ENCODE measurements around the gene PSMA5.
"Not testable (repeated sequence)": the region's sequence is repeated elsewhere in the genome, so short reads cannot be mapped to it uniquely, and the experiment has no call there.

PSMA5 gene

DNA sequence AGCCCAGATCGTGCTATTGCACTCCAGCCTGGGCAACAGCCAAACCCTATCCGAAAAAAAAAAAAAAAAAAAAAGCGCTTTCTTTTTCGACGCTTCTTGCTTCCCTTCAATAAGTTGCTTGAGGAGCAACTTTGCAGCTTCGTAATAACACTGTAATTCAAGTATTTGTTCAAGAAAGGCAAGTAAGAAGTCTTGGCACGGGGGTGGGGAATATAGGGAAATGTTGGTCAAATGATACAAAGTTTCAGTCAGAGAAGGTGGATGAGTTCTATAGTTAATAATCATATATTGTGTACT is 871 bp upstream of the PSMA5 start:
- no peak for DNase-seq

DNA sequence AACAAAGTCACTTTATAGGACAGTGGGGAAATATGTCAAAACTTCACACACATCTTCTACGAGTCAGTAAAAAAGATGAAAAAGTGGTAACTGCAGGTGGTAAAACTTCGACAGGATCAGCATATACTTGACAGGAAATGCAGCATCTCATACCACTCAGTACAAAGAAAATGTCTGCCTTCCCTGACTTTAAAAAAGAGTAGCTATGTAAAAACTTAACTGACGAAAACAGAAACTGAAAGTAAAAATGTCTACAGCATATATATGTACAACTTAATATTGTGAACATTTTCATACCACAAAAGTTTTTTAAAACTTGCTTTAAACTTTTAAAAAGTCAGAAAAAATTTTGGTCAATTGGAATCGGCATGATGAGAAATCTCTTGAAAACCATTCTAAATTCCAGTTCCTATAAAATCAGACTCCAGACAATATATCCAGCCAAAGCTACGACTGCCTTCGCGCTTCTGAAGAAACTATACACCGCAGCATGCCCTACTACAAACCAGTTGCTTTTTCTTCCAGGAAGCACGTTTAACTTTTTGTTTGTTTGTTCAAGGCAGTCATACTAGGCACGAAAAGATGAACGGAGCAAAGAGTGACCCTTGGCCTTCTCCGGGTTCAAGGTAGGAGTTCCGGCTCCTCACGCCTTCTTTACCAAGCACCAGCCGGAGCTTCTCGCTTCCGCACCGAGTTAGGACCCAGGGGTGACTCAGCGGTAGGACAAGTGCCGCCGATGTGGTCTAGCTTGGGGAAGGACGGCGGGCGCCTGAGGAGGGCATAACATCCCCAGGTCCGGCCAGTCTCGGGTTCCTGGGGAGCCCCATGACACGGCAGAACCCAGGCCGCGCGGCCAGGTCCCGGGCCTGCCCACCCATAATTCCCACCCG is 612 bp downstream of the PSMA5 start:
- DNase-seq, result no peak

DNA sequence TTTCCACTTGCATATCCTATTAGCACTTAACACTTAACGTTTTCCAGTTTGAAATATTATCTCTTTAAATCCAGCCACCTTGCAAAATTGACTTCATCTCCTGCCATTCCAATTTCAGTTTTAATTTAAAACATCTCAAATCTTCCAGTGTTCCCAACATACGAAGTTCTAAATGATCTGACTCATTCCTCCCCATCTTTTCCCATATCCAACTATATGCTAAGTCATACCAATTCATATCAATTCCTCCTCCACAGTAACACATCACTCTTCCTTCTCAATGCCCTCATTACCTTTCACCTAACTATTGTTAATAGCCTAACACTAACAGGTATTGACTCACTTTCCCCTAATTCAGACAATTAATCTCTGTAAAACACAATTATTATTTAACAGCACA is 2.8 kb downstream of the PSMA5 start:
- DNase-seq, result no peak

DNA sequence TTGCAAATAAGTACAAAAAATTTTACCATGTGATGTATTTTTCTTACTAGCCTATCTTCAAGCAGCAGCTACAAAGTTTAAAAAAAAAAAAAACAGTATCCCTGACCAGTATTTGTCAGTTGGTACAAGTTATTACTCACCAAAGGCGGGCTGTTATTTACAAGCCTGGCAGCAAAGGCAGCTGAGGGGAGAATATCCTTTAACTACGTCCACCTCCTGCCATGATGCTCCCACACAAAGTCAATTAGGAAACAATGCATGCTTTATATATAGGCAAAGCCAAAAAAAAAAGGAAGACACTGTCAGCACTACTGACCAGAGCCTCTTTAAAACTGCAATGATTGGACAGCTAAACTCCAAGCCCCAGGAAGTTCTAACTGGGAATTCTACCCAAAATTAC is 13.7 kb downstream of the PSMA5 start:
- no peak for DNase-seq

DNA sequence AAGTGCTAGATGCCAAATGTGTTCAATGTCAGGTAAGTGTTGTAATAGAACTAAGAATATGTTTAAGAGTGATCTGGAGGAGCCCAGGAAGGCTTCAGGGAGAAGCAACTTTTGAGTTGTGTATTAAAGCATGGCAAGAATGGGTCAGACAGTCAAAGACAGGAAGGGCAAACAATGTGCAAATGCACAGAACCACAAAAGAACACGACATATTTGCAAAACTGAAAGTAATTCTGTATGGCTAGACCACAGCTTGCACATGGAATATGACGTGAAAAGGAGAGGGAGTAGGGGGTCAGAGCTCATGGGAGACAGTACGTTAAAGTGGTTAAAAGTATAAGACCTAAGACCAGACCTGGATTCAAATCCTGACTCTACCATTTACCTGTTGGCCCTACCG is 21.4 kb downstream of the PSMA5 start:
- no peak for DNase-seq

DNA sequence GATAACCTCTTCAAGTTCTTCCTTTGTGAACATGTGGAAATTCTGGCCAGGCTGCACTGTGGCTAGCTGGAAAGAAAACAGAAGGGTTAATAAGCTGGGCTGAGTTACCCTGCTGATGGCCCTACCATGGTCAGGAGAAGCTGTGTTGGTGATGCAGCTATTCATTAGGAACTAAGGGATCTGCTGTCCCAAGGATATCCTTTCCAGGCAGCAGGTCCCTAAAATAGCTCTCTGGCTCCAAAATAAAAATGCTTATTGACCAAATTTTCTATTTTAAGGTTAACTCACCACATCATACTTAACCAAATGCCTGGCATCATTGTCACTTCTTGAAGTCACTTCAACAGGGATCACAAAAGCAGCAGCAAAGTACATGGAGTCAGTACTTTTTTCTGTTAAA is 24.2 kb downstream of the PSMA5 start:
- no peak for DNase-seq

DNA sequence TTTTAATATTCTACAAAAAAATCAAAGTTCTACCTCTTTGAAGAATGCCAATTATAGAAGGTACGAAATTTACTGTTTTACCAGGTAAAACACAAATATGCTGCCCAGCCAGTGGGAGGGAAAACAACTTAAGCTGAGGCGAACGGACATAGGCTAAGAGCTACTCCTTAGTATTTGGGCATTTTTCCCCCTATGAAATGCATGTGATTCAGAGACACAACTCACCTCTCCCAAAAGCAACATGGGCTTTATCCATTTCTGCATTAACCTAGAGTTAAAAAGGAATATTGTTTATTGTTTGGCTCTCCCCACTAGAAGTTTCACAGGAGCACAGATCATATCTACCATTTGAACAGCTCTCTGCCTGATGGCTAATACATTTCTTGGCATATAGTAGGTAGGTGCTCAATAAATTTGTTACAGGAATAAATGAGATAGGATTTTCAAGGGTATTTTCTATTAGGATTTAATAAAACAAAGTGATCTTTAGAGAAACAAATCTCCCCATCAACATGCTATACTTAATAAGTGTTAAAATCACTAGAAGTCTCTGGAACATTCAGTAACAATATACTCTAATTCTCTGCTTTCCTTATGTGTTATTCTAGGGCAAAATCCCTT is 26.1 kb downstream of the PSMA5 start:
- DNase-seq, result no peak

DNA sequence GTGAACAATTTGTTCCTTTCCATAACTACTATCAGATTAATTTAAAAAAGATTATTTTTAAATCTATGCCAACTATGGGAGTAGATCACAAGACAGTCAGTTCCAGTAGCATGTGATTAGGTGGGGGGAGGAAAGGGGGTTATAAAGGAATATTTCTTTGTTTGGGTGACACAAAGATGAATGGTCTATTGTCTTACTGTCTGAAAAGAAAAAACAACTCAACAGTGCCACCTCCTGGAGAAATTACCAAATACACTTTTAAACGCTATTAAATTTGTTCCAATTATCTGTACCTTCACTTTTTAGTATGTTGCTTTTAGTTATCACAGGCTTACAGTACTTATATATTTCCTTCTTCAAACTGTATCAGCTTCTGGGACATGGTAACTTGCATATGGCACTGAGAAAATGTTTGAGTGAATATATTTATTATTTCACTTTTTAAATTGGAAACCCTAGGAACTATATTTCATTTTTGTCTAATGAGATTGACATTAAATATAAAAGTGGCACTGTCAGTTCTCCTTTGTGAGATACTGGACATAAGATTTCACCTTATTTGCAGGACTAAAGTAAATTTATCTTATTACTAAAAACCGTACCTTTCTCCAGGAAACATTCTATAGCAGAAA is 26.8 kb downstream of the PSMA5 start:
- peak; percentile 51 for DNase-seq

DNA sequence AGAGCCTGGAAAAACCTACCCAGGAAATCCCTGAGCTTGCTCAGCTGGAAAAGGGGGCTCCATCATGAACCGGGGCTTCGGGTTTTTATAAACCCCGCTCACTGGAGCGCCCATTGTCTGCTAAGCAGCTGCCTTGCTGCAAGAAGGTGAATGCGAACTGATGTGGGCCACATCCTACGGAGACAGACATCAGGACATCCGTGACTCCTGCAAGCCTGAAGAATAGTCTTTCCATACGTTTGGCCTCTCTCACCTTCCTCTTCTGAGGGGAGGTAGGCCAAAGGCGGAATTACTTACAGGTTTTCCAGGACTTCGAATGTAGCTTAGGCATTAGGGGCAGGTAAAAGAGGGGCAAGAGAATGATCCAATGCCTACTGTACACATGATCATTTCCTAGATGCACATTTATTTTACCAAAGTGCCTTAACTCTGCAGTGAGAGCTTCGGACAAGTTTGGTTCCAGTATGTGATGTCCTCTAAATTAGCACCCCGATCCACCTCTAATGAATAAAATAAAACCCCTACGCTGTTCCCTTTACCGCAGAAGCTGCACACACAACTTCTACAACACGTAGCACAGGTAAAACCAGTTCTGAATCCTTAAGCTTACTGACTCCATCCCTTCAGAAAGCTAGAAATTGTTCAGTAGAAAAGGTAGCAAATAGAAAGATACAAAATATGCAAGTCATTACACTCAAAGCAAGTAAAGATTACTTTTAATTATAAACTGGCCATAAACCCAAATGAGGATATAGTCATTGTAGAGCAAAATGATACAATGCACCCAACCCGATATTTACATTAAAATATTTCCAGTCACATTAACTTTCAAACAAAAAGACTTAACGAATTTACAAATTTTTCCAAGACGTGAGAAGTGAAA is 27.7 kb downstream of the PSMA5 start:
- DNase-seq, result no peak

DNA sequence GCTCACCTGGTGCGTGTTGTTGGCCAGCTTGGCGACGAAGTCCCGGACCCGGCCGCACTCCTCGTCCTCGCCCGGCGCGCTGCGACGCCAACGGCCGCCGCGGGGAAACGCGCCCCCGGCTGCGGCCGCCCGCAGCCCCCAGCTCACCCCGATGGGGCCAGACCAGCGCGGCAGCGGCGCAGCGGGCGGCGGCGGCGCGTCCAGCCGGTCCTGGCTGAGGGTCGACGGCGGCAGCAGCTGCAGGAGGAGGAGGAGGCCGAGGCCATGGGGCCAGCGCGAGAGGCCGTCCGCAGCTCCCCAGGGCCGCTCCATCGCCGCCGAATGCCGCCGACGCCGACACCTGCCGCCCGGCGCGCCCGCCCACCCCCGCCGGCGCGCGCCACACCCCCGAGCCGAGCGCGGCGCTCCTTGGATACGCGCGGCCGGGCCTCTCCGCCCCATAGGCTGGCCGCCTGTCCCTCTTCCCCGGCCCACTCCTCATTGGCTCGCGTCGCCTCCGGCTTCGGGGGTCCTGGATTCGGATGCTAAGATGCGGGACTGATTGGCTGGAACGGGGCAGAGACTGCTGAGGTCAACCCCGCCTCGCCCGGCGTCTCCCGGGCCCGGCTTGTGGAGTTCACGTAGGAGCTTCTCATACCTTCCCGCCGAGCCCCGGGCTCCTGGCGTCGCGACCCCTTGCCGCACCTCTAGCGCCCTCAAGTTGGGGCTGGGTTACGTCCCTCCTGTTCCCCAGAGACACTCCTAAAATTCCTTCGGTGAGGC is 28.5 kb downstream of the PSMA5 start, which contains the start of gene SORT1:
SORT1 (minus strand) TSS at position 338 of the 762 bp plus-strand sequence; CDS start at position 312, 26 bp downstream.
- peak; percentile 87 for DNase-seq

DNA sequence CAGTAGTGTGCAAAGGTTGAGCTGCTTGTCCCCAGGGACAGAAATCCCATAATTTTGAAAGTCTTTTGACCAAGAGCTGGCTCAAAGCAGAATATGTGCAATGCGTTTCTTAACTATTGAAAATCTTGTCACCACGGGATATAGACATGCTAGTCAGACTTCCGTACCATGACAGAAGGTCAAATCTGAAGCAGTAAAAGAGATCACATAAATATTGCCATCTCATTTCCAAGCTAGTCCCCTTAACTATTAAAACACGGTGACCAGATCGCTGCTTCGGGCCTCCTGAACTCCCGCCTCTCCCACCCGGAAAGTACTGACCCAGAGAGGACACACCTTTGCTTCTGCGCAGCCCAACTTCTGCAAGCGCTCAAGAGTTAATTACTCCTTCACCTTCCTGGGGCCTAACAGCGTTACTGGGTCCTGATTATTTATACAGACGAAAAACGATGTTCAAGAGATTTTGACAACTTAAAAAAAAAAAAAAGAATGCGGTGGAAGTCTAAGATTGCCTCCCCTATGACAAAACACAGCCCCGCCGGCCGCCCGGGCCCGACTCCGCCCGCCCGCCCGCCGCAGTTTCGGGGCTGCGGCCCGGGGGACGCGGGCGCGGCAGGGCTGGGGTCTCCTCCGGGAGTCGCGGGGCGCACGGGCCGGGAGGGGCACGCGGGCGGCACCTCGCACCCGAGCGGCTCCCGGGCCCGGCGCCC is 29.2 kb downstream of the PSMA5 start:
- no peak for DNase-seq

DNA sequence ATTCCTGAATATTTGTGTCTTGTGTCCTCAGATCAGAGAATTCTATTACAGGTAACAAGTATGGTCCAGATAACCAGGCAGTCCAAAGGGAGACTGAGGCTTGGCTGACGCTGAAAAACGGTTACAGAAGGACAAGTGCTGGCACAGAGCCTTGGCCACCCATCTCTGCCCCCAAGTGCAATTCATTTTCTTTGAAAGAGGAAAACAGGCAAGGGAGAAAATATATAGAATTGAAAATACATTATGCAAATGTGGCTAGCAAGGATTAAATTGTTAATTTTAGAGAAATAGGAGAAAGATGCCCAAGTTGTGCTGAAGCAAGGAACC is 29.8 kb downstream of the PSMA5 start:
- no peak for DNase-seq

DNA sequence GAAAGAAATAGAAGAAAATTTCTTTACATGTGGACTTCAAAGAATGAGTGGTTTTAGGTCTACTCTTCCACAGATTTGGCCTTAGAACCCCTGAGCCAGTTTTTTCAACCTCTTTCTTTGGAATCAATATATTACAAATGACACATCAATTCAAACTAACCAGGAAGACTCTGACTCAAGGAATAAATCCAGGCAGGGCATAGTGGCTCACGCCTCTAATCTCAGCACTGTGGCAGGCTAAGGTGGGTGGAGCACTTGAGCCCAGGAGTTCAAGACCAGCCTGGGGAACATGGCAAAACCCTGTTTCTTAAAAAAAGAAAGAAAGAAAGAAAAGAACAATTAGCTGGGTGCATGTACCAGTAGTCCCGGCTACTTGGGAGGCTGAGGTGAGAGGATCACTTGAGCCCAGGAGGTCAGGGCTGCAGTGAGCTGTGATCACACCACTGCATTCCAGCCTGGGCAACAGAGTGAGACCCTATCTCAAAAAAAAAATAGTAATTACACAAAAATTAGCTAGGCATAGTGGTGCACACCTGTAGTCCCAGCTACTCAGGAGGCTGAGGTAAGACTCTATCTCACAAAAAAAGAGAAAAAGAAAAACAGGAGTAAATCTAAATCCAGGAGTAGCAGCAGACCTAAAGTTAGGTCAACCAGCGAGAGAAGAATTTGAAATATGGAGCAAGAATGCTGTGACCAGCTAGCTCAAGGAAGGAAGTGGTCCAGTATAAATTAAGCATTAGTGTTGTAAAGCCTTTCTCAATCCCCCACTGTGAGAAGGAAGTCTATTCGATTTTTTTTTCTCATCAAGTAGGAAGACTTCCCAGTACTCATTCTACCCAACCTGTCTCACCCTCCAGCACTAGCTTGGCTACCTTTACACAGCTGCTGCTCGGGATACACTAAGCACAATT is 30.4 kb downstream of the PSMA5 start:
- DNase-seq, result no peak

DNA sequence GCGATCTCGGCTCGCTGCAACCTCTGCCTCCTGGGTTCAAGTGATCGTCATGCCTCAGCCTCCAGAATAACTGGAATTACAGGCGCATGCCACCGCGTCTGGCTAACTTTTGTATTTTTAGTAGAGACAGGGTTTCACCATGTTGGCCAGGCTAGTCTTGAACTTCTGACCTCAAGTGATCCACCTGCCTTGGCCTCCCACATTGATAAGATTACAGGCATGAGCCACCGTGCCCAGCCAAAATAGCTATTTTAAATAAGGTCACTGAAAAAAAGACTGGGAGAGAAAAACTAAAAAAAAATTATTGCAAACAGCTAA is 31.0 kb downstream of the PSMA5 start:
- DNase-seq, result not testable (repeated sequence)

DNA sequence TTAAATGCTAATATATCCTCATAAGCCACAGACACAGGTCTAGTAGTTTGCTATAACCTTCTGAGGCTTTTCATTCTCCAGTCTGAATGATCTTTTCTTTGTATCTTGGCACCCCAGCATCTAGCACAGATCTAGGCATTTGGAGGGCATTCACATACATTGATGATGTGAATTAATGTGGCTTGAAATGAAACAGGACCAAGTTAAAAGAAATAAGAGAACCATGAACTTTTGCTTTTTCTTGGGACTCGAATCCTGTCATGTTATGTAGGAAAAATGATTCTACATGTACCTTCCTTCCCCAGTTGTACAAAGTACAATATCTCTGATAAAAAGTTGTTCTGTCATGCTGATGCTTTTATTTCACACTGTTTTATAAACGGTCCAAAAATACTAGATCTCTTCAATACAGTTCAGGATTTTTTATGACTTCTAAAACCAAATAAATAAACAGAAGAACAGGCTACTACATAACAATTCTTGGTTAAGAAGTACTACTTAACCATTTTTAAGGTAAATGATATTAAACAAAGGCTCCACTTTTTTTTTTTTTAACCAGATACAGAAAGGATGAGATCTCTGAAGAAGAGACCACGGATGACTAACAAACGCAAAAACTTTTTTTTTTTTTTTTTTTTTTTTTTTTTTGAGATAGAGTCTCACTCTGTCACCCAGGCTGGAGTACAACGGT is 31.5 kb downstream of the PSMA5 start:
- DNase-seq, result no peak

DNA sequence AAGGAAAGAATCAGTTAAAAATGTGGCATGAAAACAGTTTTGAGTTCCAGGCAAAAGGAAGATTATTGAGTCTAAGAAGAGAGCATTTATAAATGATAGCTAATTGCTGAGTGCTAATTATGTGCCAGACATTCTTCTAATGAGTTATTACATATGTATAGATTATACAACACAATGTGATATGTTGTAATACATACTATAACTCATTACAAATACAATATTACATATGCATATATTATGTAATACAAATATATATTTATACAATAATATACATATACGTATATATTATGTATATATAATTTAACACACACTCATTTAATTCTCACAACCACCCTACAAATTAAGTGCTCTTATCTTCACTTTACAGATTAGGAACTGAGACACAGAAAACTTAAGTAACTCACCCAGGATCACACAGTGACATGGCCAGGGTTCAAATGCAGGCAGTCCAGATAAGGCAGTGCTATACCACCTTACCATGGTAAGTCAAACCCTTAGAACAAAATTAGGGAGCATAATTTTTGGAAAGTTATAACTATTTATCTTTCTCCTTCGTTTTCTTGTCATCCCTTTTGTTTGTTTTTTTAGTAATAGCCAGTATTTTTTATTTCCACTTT is 32.5 kb downstream of the PSMA5 start:
- no peak for DNase-seq

DNA sequence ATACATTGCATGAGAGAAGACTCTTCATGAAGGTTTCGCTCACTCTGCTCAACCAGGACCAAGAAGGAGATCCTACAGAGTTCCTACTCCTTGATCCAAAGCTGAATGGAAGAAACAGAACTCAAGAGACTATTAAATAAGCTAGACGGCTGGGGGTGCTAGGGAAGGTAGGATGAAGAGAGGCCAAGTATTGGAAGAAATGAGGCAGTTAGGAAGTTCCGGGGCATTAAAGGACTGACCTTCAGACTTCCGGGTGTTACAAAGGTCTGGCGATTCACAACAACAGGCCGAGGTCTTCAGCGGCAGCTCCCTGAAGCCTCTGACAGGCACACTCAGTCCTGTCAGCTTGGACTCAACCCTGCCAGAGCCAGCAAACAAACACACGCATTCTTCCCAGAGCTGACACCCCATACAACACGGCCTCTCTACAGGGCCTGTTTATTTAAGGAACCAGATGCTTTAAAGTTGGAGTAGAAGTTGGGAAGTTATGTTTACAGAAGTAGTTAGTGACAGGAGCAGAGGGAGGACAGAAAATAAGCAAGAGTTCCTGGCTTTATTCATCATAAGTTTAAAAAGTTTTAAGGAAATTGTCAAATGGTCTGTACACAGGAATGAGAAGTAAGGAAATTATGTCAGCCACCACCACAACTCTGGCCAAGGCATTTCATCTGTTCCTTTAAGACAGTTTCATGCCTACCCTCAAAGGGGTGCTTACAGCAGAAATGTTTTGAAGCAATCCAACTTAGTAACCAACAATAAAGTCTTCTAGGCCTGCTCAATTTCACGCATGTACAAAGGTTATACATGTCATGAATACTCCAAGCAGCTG is 33.2 kb downstream of the PSMA5 start:
- DNase-seq, result no peak

DNA sequence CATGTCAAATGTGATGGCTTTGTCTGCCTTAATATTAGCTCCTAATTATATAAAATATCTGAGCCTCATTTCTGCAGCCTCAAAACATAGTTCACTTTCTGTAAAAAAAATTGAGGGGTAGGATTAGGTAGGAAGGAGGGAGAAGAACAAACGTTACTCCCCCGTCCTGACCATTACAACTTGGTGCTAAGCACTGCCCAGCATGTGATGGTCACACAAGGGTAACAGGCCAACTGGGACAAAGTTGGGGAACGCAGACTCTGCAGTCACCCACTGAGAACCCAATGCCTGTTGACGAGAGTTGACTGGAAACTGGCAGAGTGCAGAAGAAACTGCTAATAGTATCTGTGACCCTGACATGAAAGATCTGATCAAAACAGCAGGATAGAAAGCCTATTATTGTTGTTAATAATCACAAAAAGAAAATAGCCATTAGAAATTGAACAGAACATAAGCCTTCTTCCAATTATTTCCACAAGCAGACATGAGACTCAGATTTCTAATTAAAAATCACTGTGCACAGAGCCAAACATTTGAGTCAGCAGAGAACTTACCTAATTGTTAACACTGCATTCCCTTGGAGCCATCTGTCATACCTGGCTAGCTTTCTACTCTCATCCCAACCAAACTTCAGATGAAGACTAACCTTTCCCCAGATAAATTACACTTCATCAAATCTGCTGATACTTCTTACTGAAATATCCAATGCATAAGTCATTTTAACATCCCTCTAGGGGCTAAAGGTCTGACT is 34.0 kb downstream of the PSMA5 start:
- no peak for DNase-seq

Data from NCI-H1092 (cell line).